Activated naive CD8-positive, alpha-beta T cell treated with anti-CD3 and anti-CD28 coated beads for 36 hours (primary cell): ENCODE data around the gene SLC9A3. TPM values are rescaled to one million over a fixed set of nuclear protein-coding genes. Genes with fewer than 3 reads are reported as not detected.

Experiments used
- DNase-seq: peaks from one replicate; pipeline ENCODE4 v3.0.0; 2021
- H3K27ac Mint-ChIP-seq: one replicate; pipeline ENCODE4 v1.8.0; 2022; ENCODE audit warnings: mild to moderate bottlenecking, moderate library complexity, mixed read lengths
- H3K27me3 Mint-ChIP-seq: one replicate; pipeline ENCODE4 v1.8.0; 2022; ENCODE audit warnings: mild to moderate bottlenecking, mixed read lengths
- H3K36me3 Mint-ChIP-seq: one replicate; pipeline ENCODE4 v1.8.0; 2021; ENCODE audit warnings: mild to moderate bottlenecking, mixed read lengths
- H3K4me1 Mint-ChIP-seq: one replicate; pipeline ENCODE4 v1.8.0; 2021; ENCODE audit warnings: mixed read lengths
- H3K4me3 Mint-ChIP-seq: one replicate; pipeline ENCODE4 v1.8.0; 2022; ENCODE audit warnings: mild to moderate bottlenecking, moderate library complexity, mixed read lengths
- H3K9me3 Mint-ChIP-seq: one replicate; pipeline ENCODE4 v1.8.0; 2022; ENCODE audit warnings: mixed read lengths
- total RNA-seq, 2 experiments: library from RNA; stranded (reverse); gene quantifications; one replicate each; pipeline ENCODE4 v1.2.3, GENCODE V29; 2021

Gene SLC9A3
- total RNA-seq, 2 experiments from 2014 or later, result 2.1 to 2.4 TPM

DNA sequence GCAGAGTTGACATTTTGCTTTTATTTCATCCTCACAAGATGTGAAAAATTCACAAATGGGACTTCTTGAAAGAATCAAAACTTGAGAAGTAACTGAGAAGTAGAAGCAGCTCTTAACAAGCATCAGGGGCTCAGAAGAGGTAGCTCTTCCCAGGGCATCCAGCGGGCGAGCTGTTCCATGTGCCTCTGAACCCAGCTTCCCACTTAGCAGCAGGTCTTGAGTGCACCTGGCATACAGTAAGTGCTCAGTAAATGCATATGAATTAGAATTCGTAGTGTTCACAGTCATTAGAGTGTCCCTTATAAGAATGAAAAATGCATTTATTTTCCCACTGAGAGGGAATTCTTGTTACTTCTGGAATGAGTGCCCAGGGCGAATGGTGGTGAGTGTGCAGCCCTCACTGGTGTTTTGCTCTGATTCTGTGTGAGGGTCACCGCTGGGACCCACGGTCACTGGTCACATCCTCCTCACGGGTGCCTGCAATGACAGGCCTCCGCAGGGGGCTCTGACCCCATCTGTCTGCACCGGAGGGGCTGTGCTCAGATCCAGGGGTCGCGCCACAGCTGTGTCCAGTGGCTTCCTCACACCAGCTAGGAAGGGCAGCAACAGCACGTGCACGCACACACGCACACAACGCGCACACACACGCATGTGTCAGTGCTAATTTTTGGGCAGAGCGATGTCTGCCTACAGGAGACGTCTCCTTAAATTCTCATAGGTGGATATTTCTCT, 54.3 kb downstream of the SLC9A3 start:
- Mint-ChIP-seq H3K4me1 (peaks cover 21% of the 10 kb centered on the region), H3K36me3 (peaks cover 21% of the 10 kb centered on the region), H3K27me3 (no peaks in the 10 kb centered on the region), H3K4me3 (peak overlapping the region; percentile 18), H3K27ac (no peak overlapping the region), H3K9me3 (no peaks in the 10 kb centered on the region)
- no peak for DNase-seq

DNA sequence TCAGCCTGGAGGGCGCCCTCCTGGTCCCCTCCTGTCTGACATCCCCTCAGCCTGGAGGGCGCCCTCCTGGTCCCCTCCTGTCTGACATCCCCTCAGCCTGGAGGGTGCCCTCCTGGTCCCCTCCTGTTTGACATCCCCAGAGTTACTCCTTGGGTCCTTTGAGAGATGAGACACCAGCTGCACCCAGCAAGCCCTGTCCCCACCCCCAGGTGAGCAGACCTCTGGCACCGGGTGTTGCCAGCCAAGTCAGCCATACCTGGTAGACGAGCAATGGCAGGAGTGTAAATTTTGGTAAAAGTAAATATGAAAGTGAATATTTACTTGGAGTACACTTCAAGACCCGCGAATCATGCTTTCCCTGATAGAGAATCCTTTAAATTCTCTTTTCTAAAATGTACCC, 55.8 kb downstream of the SLC9A3 start:
- no peaks in the 10 kb centered on the region for H3K9me3 Mint-ChIP-seq
- no peaks in the 10 kb centered on the region for H3K27me3 Mint-ChIP-seq
- H3K27ac Mint-ChIP-seq, result no peak overlapping the region
- no peak for DNase-seq
- H3K4me1 Mint-ChIP-seq, result peaks cover 29% of the 10 kb centered on the region
- H3K4me3 Mint-ChIP-seq, result no peak overlapping the region
- H3K36me3 Mint-ChIP-seq, result peaks cover 33% of the 10 kb centered on the region

DNA sequence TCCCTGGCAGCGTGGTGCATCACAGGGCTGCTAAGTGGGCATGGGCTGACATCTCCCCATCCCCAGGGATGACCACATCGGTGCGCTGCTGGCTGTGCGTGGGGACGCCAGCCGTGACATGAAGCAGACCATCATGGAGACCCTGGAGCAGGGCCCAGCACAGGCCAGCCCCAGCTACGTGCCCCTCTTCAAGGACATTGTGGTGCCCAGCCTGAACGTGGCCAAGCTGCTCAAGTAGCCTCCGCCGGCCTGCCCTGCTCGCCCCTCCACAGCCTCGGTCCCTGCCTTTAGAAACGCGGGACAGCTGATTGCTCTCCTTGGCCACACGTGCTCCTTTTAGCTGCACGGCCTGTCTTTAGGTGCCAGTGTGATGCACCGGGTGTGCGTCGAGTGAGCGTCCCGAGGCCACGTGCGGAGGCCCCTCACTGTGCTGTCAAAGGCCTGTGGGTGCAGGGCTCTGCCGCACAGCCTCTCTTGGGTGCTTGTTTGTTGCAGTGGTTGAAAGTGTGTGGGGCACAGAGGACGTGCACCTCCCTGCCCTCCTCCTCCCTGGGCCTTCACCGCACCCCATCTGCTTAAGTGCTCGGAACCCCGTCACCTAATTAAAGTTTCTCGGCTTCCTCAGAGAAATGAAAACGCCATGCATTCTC, 57.5 kb downstream of the SLC9A3 start:
- Mint-ChIP-seq H3K27ac (no peak overlapping the region), H3K27me3 (no peaks in the 10 kb centered on the region), H3K36me3 (peaks cover 45% of the 10 kb centered on the region), H3K4me3 (no peak overlapping the region), H3K9me3 (no peaks in the 10 kb centered on the region), H3K4me1 (peaks cover 39% of the 10 kb centered on the region)
- DNase-seq, result no peak

DNA sequence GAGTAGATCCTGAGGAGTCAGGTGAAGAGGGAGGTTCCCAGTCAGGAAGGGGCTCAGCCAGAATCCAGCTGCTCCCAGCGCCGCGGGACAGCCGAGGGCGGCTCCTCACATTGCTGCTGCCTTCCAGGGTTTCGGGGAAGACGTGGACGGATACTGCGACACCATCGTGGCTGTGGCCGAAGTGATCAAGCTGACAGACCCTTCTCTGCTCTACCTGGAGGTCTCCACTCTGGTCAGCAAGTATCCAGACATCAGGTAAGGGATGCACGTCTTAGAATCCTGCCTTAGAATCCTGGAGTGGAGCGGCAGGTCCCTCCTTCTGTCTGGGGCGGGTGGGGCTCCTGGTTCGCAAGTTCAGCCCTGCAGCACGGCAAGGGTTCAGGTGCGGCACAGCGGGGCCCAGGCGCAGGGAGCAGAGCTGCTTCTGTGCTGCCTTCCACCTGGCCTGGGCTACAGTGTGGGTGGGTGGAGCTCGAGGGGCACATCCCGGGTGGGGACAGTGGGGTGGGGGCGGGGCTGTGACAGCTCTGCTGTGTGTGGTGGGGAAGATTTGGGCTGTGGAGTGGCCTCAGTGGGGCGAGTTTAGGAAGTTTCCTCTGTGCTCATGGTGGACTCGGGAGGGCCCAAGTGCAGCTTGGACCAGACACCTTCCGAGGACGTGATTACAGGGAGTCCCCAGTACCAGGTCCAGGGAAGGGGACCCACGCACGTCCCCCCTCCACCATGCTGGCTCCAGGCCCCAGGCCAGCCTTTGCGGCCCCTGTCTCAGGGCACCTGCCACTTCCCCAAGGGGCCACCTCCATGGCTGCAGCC, 58.5 kb downstream of the SLC9A3 start:
- Mint-ChIP-seq H3K27me3 (no peaks in the 10 kb centered on the region), H3K27ac (peak overlapping the region; percentile 1), H3K36me3 (peaks cover 41% of the 10 kb centered on the region)

DNA sequence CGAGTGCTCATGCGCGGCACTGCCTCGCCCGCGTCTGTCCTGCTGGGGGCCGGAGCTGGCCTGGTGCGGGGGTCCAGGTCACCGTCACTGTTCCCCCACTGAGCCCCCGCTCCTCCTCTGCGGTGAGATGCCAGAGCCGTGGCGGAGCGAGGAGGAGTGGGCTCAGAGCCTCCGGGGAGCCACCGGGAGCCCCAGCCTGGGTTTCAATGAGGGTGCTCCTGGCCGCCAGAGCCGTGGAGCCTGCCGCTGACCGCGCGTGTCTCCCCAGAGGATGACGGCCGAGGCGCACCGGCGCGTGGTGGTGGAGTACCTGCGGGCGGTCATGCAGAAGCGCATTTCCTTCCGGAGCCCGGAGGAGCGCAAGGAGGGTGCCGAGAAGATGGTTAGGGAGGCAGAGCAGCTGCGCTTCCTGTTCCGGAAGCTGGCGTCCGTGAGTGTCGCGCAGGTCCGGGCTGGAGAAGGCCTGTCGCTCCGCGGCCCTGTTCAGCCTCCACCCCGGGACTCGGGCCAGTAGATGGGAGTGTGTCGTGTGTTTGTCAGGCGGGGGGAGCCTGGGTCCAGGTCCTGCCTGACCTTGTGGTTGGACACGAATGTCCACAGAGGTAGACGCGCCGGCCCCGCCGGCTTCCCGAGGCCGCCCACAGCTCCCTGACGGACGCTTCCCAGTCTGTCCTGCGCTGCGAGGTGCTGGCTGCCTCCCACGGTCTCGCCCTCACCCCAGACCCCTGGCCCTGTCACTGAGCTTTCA, 59.2 kb downstream of the SLC9A3 start:
- peaks cover 45% of the 10 kb centered on the region for H3K36me3 Mint-ChIP-seq
- peak overlapping the region; percentile 82 for H3K27ac Mint-ChIP-seq
- H3K9me3 Mint-ChIP-seq, result no peaks in the 10 kb centered on the region
- H3K4me1 Mint-ChIP-seq, result peaks cover 36% of the 10 kb centered on the region
- no peak for DNase-seq
- H3K27me3 Mint-ChIP-seq, result no peaks in the 10 kb centered on the region
- no peak overlapping the region for H3K4me3 Mint-ChIP-seq

More for the DNA sequence above, 58.5 kb downstream of the SLC9A3 start:
- no peak overlapping the region for H3K4me3 Mint-ChIP-seq
- H3K4me1 Mint-ChIP-seq, result peaks cover 34% of the 10 kb centered on the region
- DNase-seq, result no peak
- H3K9me3 Mint-ChIP-seq, result no peaks in the 10 kb centered on the region

DNA sequence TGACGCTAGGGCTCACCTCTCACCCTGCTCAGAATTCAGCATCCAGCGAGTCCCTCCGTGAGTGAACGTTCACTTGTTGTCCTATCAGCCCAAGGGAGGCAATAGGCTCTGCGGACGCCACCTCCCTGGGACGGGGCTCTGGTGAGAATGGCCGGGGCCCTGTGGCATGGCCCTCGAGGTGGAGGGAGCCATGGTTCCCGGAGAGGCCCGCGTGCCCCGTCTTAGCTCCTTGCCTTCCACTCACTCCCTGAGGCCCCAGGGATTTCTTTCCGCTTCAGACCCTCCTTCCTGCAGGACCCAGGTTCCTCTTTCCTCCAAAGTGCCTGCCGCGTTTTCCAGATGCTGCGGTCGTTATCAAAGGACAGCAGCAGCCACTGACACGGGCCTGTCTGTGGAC, 59.8 kb downstream of the SLC9A3 start:
- Mint-ChIP-seq H3K9me3 (no peaks in the 10 kb centered on the region), H3K27me3 (no peaks in the 10 kb centered on the region), H3K36me3 (peaks cover 50% of the 10 kb centered on the region), H3K27ac (peak overlapping the region; percentile 82), H3K4me1 (peaks cover 37% of the 10 kb centered on the region), H3K4me3 (peak overlapping the region; percentile 22)
- no peak for DNase-seq

DNA sequence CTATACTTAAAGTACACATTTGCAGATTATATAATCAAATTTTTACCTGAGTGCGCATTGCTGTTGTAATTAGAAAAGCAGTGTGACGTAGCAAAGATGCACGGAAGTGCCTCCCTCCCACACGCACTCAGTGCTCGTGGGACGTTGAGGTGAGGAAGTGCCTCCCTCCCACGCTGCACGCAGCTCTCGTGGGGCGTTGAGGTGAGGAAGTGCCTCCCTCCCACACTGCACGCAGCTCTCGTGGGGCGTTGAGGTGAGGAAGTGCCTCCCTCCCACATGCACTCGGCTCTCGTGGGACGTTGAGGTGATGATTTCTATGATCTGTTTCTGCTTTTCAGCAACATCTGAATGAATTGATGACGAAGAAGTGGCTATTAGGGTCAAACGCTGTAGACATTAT, 60.3 kb downstream of the SLC9A3 start:
- Mint-ChIP-seq H3K27ac (peak overlapping the region; percentile 82), H3K9me3 (no peaks in the 10 kb centered on the region), H3K4me3 (peak overlapping the region; percentile 22), H3K36me3 (peaks cover 55% of the 10 kb centered on the region), H3K27me3 (no peaks in the 10 kb centered on the region), H3K4me1 (peaks cover 42% of the 10 kb centered on the region)
- peak; percentile 60 for DNase-seq

DNA sequence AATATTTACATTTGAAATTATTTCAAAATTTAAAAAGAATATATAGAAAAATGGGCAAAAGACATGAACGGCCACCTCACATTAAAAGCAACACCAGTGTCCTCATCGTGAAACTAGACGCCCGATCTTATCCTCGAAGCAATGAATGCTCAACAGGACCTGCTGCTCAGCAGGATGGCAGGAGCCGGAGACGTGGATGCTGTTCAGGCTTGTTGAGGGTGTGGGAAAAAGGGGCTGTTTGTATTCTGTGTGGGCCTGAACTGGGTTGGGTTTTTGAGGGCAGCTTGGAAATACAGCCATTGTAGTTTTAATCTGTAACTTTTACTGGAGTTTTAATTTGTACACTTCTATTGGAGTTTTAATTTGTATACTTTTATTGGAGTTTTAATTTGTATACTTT, 60.9 kb downstream of the SLC9A3 start:
- Mint-ChIP-seq H3K9me3 (no peaks in the 10 kb centered on the region), H3K27me3 (no peaks in the 10 kb centered on the region), H3K36me3 (peaks cover 61% of the 10 kb centered on the region), H3K4me3 (peak overlapping the region; percentile 18), H3K27ac (peak overlapping the region; percentile 81), H3K4me1 (peaks cover 48% of the 10 kb centered on the region)
- DNase-seq, result no peak

DNA sequence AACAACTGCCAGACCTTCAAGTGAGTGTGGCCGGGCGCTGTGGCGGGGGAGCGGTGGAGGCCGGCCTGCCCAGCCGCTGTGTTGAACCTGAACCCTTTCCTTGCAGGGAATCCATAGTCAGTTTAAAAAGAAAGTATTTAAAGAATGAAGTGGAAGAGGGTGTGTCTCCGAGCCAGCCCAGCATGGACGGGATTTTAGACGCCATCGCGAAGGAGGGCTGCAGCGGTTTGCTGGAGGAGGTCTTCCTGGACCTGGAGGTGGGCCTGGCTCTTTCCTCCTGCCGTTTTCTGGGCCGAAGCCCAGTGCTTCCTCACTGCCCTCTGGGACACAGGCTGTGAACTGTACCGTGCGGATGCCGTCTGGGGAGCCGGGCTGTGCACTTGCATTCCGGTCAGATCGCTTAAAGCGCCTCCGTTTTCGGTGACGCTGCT, 62.2 kb downstream of the SLC9A3 start:
- H3K27ac Mint-ChIP-seq, result peak overlapping the region; percentile 72
- no peak overlapping the region for H3K4me3 Mint-ChIP-seq
- peaks cover 68% of the 10 kb centered on the region for H3K36me3 Mint-ChIP-seq
- H3K9me3 Mint-ChIP-seq, result no peaks in the 10 kb centered on the region
- peaks cover 52% of the 10 kb centered on the region for H3K4me1 Mint-ChIP-seq
- DNase-seq, result no peak
- no peaks in the 10 kb centered on the region for H3K27me3 Mint-ChIP-seq

DNA sequence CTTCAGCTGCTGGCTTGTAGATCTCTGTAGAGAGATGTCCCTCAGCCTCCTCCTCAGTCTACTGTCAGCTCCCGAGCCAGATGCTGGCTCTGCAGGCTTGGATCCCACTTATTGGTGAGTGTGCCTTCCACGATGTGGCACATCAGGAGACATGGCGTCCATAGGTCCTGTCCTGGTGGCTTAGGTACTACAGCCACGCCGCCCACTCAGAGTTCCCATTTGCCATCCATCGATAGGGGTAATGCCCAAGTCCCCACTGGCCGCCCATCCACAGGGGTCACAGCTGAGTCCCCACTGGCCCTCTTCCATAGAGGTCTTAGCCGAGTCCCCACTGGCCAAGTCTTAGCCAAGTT, 64.0 kb downstream of the SLC9A3 start:
- Mint-ChIP-seq H3K9me3 (no peaks in the 10 kb centered on the region), H3K4me1 (peaks cover 52% of the 10 kb centered on the region), H3K27ac (peak overlapping the region; percentile 85), H3K27me3 (no peaks in the 10 kb centered on the region), H3K4me3 (peak overlapping the region; percentile 73), H3K36me3 (peaks cover 68% of the 10 kb centered on the region)
- no peak for DNase-seq

DNA sequence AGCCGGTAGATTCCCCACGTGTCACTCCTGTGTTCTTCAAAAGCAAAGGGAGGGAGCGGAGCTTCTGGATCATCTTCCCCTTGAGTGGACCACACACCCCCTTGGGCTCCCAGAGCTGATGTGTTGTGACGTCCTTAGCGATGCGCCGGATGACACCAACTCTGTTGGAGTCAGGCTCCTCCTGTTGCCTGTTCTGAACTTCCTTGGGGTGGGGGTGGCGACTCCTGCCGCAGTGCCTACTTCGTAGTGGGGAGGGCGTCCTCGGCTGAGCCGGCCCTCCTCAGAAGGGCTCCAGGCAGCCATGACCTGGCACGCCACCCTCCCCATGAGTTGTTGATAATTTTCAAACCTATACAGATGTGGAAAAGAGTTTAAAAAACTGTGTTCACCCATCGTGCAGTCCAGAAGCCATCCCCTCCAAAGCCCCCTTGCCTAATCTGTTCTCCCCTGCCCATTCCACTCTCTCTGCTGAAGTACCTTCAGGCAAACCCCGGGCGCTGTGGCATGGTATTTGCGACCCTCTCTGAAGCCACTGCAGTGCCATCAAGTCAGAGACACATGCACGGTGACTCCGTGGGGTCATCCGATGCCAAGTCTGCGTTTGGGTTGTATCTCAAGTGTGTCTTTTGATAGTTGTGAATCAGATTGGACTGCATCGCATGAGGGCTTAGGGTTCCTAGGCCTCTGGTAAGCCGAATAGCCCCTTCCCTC, 64.5 kb downstream of the SLC9A3 start:
- H3K36me3 Mint-ChIP-seq, result peaks cover 65% of the 10 kb centered on the region
- H3K4me3 Mint-ChIP-seq, result peak overlapping the region; percentile 73
- no peaks in the 10 kb centered on the region for H3K27me3 Mint-ChIP-seq
- peak overlapping the region; percentile 85 for H3K27ac Mint-ChIP-seq
- peaks cover 52% of the 10 kb centered on the region for H3K4me1 Mint-ChIP-seq
- no peaks in the 10 kb centered on the region for H3K9me3 Mint-ChIP-seq
- no peak for DNase-seq

DNA sequence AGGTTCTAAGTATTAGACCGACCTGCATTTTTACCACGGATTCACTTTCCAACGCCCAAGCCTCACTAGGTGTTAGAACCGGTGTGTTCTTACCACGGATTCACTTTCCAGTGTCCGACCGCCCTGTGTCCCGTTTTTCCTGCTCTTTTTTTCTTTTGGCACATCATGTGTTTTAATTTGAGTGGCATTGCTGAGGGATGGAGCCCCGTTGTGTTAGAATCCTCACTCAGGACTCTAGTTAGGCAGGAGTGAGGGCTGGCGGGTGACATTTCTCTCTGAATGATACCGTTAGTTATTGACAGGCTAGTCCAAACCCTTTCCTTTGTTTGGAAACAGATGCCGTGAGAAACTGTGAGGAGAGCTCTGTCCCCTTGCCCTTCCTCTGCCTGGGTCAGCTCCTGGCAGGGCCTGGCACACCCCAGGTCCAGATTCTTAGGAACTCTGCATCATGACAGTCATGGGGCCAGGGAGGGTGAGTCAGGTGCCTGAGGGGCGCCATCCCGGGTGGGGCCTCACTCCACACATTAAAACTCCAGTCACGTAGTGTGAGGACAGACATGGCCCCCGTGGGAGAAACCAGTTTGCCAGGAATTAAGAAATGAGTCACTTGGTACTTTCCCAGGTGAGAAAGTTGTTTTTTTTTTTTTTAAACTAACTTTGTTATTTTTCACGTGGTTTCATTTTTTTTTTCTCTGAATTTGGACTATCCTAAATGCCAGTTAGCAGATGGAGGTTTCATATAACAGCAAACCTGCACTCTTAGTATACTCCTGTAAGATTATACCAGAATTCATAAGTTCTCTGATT, 65.5 kb downstream of the SLC9A3 start:
- no peaks in the 10 kb centered on the region for H3K27me3 Mint-ChIP-seq
- H3K27ac Mint-ChIP-seq, result peak overlapping the region; percentile 85
- H3K36me3 Mint-ChIP-seq, result peaks cover 64% of the 10 kb centered on the region
- H3K9me3 Mint-ChIP-seq, result no peaks in the 10 kb centered on the region
- peaks cover 52% of the 10 kb centered on the region for H3K4me1 Mint-ChIP-seq
- peak overlapping the region; percentile 73 for H3K4me3 Mint-ChIP-seq
- peak; percentile 74 for DNase-seq

DNA sequence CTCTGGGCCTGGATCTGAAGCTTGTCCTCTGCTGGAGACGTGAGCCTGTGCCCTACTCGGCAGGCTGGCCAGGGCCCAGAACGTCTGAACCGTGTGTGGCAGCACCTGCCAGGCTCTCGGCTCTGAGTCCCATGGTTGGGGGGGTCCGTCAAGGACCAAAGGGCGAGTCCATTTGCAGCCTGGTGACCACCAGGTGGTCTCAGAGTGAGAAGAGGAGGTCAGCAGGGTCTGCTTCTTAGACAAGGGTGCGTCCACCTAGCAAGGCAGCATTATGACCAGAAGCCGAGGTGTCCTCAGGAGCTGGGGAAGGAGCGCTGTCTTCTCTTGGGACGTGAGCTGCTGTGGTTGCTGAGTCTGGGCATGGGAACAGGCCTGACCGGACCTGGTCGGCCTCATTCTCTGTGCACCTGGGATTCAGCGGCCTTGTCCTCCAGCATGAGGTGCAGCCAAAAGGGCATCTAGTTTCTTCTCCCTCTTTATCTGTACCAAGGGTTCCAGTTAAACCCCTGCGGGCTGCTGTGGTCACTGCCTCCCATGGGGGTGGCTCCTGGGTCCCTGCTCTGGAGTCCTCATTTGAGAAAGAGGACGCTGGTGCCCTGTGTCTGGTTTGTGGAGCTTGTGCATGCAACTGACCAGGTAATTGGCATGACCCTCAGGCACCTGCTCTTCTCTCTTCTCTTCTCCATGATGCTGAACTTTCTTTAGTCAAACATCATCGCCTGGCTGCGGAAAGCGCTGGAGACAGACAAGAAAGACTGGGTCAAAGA, 66.9 kb downstream of the SLC9A3 start:
- Mint-ChIP-seq H3K9me3 (peaks cover 4% of the 10 kb centered on the region), H3K4me3 (no peak overlapping the region), H3K27ac (no peak overlapping the region), H3K4me1 (peaks cover 54% of the 10 kb centered on the region), H3K27me3 (no peaks in the 10 kb centered on the region), H3K36me3 (peaks cover 65% of the 10 kb centered on the region)
- no peak for DNase-seq
